HG03575 (cell line): ENCODE results near the gene PPP2R5C.
A peak's percentile ranks its signal among the peaks of the same experiment; 100 is the strongest.

Experiments used
- ATAC-seq: cut with Tn5 transposase; IDR thresholded peaks from one replicate; pipeline ENCODE4 v1.9.1; 2021; ENCODE audit not compliant: unreplicated experiment, insufficient number of reproducible peaks, low FRiP score; ENCODE audit errors: extremely low read depth

PPP2R5C gene

DNA sequence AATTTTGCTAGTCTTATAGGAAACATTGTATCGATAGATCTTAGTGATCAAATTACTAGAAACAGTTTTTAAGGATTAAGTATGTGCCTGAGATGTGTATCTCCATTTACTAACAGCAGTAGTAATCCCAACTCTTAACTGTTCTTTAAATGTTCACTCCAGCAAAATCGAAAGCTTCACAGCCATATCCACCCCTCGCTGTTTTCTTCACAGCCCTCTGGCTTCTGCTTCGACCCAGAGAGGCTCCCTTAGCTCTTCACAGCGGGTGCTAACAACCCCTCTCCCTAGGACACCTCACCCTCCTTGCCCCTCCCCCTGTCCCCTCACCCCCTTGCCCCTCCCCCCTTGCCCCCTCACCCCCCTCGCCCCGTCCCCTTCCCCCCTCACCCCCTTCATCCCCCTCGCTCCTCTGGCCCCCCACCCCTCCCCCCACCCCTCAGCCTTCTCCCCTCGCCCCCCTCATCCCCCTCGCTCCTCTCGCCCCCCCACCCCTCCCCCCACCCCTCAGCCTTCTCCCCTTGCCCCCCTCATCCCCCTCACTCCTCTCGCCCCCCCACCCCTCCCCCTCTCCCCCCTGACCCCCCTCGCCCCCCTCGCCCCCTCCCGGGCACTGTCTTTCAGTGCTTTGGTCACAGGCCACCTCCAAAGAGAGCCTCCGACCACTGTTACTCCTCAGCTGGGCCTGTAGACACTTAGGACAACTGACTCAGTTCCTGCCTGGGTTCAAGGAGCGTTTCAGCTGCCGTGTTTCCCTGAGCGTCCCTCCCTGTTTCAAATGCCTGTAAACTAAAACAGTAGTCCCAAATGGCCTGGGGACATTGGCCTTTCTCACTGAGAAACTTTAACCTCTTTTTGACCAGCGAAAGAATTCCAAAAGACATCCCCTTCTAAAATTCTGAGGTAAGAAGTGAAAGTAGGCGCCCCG lies 156.8 kb downstream of the PPP2R5C start:
- no peak for ATAC-seq

DNA sequence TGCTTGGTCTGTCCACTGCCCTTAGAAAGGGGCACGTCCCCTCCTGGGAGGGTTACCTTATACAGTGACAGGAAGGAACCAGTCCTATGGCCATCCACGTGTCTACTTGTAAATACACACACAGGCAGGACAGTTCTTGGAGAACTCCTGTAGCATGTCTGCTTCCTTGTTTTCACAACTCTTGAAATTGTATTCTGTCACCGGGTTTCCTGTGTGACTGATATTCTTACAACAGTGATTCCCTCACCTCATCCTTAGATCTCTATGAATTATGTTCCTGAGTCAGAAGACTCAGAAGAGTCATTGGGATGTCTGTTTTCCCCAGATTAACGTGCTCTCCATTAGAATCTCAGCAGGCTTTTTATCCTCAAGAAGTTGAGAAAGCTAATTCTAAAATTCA lies 158.8 kb downstream of the PPP2R5C start:
- ATAC-seq: no peak

DNA sequence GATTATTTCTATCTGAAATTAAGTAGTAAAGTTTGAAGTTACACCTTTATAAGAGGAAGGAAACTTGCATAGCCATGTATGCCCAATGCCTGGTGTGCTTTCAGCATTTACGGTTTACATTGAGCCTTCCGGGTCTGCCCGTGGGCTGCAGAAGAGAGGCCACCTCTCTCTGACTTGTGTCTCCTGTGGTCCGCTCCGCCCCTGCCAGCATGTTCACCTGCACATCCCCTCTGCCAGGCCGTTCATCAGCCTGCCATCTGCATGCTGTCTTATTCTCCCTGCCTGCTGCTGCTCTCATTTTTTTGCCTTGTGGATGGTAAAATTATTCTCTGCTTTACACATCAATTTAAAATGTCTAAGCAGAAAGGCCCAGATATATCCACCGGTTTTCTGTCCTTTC lies 161.4 kb downstream of the PPP2R5C start:
- no peak for ATAC-seq

DNA sequence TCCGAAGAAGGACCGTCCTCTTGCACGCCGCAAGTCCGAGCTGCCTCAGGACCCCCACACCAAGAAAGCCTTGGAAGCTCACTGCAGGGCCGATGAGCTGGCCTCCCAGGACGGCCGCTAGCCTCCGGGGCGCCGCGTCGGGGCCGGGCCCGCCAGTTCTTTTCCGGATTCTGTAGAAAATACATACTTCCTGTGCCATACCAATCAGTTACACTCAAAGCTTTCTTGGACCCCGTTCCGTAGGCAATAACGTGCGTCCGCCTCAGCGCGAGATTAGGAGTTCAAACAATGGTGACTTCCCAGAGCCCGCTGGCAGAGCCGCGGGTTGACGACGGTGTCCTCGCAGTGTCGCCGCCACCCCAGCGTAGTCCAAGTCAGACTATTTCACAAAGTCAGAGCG lies 163.6 kb downstream of the PPP2R5C start:
- no peak for ATAC-seq

DNA sequence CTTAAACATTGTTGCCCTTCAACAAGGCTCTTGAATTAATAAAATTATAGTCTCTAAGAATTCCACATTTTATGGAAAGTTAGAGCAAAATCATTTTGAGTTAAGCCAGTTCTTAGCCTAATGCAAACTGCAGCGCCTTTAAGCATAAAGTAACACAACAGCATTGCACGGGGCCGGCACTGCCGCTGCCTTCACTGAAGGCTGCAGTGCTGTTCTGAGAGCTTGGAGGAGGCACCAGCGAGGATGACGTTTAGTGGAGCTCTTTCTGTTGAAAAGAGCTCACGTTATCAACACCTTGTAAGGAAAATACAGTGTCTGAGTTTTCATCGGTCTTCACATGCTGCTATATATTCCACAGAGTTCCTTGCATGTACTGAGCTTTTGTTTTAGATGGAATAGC lies 164.6 kb downstream of the PPP2R5C start:
- ATAC-seq: no peak

DNA sequence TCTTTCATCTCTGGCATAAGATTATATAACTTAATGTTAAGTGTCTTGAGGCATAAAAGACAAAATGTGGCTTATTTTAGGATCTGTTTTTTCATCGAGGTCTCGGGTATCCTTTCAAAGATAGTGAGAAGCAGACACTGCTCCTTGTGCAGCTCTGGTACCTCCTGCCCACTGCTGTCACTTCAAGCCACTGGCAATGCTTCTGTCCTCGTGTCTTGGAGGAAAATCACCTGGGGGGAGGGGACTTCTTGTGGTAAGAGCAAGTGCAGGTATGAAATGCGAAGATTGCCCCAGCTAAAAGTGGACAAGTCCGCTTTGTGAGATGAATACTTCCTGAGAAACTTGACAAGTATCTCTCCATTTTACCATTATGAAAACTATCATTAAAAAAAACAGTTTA lies 165.1 kb downstream of the PPP2R5C start:
- ATAC-seq: no peak

DNA sequence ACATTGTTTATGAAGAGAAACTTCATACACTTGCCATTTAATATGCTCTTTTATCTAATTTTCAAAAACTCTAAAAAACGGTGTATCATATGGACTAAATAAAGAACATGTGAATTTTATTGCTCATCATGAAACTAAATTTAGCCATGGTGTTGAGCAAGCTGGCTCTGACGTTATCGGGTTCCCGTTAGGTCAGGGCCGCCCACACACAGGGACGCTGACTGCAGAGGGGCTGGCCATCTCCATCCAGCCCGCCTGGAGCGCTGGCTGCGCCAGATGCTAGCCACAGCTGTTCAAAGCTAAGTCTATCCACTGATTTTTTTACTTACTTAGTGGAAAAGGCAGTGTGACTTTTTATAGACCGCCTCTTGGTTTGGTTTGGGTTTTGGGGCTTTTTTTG lies 166.3 kb downstream of the PPP2R5C start:
- no peak for ATAC-seq

DNA sequence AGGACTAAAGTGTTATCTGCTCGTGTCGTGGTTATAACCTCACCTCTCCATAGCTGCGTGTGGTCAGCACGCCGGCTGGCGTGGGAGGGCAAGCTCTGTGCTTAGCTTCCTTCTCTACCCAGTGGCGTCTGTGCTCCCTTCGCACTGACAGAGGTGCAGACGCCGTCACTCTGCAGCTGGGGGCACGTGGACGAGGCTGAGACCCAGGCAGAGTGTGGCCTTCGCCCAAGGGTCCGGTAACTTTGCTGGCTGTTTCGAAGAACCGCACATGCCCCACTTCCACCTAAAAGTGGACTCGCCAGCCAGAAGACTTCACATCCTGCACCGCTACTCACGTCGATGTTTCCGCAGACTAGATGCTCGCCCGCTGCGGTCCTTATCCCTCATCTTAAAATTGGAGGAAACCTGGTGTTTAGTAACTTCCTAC lies 166.9 kb downstream of the PPP2R5C start:
- no peak for ATAC-seq

DNA sequence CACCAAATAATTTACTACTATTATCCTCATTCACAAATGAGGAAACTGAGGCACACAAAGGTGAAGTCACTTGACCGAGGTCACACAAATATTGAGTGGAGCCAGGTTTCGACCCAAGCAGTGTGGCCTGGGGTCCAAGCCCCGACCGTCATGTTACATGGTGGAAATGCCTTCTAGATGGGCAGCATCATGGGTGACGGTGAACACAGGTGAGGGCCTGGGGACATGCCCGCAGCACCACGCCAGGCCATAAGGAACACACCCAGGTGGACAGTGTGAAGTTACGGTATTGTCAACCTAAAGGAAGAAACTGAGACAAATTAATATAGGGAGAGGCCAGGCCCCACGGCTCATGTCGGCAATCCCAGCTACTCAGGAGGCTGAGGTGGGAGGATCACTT lies 167.6 kb downstream of the PPP2R5C start:
- ATAC-seq: no peak

DNA sequence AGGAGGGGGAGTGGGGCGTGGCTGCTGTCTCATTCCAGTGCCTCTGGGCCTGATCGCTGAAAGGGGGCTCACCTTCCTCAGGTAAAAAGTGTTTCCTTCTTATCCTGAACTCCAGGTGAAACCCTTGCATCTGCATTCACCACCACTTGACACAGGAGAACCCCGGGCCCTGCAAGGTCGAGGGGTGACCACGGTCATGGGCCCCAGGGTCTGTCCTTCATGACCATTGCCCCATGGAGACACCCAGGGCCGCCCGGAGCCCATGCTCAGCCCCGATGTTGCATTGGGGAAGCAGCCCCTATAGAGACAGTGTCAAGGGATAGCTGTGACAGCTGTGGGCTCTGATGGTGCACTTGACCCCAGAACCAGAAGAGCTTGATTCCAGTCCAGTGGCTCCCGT lies 168.4 kb downstream of the PPP2R5C start:
- ATAC-seq: no peak

DNA sequence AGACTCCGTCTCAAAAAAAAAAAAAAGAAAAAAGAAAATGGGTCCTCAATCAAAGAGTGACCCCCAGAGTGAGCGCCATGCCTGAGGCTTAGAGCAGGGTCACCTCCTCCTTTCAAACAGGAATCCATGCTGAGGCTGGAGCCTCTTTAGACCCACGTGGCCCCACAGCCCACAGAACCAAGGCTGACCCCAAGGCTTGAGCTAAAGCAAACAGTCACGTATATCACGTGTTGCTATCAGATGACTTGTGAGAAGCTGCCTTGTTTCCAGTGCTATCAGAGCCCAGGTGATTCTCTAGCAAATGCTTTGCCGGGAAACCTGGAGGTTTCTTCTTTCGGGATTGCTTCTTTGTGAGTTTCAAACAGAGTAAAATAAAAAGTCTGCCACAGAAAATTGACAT lies 171.2 kb downstream of the PPP2R5C start:
- no peak for ATAC-seq

DNA sequence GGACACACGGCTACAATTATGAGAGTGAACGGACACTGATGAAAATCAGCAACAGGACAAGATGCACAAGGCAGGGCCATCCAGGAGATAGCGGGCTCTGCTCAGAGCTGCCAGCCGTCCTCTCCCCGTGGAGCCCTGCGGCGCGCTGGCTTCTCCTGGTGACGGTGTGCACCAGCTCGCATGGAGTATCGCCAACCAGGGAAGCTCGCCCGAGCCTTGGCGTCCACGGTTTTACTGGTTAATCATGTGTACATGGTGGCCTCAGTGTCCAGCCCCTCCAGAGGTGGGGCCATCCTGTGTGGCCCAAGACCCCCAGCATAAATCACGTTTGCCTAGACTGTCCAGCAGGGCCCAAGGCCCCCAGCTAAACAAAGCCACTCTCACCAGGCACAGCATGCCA lies 171.7 kb downstream of the PPP2R5C start:
- ATAC-seq: no peak

DNA sequence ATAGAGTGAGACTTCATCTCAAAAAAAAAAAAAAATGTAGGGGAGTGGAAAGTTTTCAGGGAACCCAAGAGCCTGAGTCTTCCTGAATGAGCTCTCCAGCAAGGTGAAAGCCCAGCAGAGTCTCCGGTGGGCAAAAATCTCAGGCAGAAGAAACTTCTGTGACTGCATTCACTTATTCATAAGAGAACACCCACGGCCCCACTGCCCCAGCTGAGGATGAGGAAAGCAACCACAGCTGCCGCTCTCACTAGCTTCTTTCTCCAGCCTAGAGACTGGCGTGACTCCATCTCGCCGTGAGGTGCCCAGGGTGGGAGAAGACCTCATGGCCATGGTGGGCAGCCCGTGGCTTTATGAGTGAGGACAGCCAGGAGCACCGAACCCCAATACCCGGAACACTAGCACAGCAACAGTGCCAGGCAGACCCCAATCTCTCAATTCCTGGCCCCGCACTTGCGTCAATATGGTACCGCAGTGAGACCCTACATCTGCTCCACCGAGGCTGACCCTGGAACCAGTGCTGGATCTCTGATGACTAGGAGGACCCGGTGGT lies 173.2 kb downstream of the PPP2R5C start:
- ATAC-seq: no peak

DNA sequence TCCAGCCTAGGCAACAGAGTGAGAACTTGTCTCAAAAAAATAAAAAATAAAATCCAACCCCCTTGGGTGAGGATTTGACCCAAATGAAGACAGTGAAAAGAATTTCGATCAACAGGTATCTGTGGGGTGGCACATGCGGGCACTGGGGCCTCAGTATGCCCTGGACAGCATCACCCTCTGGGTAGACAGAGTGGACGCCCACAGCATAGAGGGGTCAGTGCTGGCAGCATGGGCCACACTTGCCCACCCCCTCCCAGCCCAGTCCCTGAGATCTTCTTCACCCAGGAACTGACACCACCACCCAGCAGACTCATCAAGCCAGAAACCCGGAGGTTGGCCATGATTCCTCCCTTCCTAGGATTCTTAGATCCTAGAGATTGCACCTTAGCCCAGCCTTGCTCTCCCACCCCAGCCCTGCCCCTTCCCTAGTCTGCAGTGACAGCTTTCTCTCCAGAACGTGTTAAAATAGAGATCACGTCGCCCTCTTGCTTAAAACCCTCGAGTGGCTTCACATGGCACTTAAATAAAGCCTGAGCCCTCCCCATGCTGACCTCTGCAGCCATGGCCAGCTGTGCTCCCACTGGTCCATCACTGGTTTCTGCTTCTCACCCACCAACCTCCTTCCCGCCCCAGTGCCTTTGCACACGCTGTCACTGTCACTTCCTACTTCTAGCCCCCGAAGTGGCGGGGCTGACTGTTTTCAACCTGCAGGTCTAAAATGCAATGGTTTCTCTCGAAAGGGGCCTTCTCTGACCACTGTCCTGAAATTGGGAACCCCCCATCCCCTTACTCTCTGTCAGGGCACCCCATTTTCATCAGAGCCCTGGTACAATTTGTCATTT lies 176.6 kb downstream of the PPP2R5C start:
- ATAC-seq: no peak

DNA sequence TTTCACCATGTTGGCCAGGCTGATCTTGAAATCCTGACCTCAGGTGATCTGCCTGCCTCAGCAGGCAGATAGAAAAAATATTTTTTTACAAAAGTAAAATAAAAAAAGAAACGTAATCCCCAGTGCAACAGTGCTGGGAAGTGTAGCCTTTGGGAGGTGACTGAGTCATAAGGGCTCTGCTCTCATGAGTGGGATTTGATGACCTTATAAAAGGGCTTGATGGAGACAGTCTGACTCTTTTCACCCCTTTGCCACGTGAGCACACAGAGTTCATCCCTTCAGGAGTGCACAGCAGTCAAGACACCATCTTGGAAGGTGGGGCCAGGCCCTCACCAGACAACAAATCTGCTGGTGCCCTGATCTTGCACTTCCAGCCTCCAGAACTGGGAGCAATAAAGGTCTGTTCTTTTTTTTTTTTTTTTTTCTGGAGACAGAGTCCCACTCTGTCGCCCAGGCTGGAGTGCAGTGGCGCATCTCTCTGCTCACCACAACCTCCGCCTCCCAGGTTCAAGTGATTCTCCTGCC lies 178.2 kb downstream of the PPP2R5C start:
- ATAC-seq: no peak

DNA sequence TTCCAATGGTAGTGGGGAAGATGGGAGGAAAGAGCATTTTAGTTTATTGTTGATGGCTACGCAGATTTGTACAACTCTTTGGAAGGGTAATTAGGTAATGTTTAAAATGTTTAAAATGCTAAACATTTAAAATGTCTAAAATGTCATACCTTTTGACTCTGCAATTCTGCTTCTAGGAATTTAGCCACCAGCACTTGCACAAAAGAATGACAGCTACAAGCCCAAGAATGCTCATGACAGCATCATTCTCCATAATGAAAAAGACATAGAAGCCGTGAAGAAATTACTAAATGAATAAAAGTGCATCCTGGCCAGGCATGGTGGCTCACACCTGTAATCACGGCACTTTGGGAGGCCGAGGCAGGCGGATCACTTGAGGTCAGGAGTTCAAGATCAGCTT lies 182.9 kb downstream of the PPP2R5C start:
- no peak for ATAC-seq

DNA sequence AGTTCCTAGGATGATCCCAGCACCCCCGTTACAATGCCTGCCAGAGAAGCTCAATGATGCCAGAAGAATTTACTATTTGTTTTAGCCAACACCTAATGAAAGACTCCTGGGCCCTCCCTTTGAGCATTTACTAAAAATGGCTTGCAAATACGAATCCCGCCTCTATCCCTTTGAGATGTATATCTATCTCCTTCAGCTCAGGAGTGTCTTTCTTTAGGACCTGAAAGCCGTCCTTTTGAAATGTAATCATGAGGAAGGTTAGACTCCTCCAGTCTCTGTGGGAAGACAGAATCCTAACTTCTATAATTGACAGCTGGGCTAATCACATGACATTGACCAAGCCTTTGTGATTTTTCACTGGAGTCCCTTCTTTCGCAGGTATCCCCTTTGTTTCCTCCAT lies 183.7 kb downstream of the PPP2R5C start:
- ATAC-seq: no peak

DNA sequence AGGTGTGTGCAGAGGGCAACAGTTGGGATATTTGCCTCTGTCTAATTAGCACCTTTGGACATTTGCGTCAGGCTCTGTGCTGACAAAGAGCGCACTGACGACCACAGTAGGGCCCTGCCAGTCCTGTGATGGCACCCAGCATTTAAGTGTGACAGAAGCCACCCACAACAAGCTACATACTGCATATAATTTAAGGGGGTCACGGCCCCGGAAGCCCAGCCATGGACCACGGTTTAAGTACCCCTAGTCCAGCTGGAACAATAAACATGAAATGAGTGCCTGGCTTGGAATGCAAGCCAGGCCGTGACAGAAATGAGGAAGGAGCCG lies 186.0 kb downstream of the PPP2R5C start:
- ATAC-seq: peak; percentile 19

DNA sequence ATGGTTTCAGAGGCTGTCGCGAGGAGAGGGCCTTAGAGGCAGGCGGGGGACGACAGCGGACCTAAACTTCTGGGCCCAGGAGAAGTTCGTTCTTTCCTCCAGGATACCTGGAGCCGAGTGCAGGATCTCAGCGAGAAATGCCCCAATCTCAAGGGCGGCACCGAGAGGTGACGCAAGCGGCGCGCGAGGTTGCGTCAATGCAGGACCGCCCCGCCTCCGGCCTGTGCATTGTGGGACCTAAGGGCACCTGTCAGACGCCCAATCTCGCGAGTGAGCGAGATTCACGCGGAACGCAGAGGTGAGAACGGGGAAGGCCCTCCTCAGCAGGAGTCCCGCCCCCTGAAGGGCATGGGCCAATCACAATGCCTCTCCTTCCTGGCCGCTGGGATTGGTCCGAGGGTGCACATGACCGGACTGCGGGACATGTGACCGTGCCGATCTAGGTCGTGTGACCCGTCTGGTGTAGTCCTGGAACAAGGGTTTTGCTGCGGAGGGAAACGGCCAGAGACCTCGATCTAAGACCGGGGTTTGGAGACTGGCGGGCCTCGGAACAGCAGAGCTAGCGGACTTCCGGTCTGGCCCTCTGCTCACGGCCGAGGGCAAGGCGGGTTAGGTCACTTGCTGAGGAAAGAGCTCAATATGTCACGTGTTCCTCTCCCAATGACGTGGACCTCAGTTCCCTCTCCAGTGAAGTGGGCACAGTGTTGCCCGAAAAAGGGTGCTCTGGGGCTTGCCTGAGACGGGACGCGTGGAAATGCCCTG lies 186.6 kb downstream of the PPP2R5C start:
- ATAC-seq: peak; percentile 85
